ENCODE measurements around the gene ING2.

ING2 gene

GRCh38 chr4:183533698-183534097, 28.8 kb downstream of the ING2 start:
- ChIA-PET CTCF (no interaction called here), POLR2A (interaction anchor here (1.7 kb wide), 1 partner anchor 29 kb away, joined by 6 read pairs; the partner anchor contains the start of gene ING2)
- TF ChIP-seq SP1 (IDR thresholded peaks at IDR 0.05): no peak

GRCh38 chr4:183540410-183541009, 35.7 kb downstream of the ING2 start:
- TF ChIP-seq ZNF384 (IDR thresholded peaks at IDR 0.05) (no peak), TARDBP (IDR thresholded peaks at IDR 0.05) (no peak), SP1 (IDR thresholded peaks at IDR 0.05) (no peak), LEF1 (IDR thresholded peaks at IDR 0.05; ENCODE audit: borderline replicate concordance) (no peak), SUZ12 (IDR thresholded peaks at IDR 0.05) (no peak), BHLHE40 (IDR thresholded peaks at IDR 0.05; ENCODE audit: borderline replicate concordance) (no peak), ARNT (IDR thresholded peaks at IDR 0.05) (no peak), HDGF (IDR thresholded peaks at IDR 0.05; ENCODE audit: borderline replicate concordance) (no peak), L3MBTL2 (conservative IDR thresholded peaks at IDR 0.05) (no peak), FOXM1 (IDR thresholded peaks at IDR 0.05; ENCODE audit: borderline replicate concordance) (no peak), PKNOX1 (IDR thresholded peaks at IDR 0.05) (no peak), FOXK2 (IDR thresholded peaks at IDR 0.05) (no peak), CTBP1 (IDR thresholded peaks at IDR 0.05; ENCODE audit: borderline replicate concordance) (no peak), FOXA1 (IDR thresholded peaks at IDR 0.05) (no peak), ELF4 (IDR thresholded peaks at IDR 0.05) (no peak), NFRKB (IDR thresholded peaks at IDR 0.05) (no peak)
- no peak for DNase-seq (ENCODE audit: extremely low spot score)
- ChIA-PET POLR2A (no interaction called here), CTCF (interaction anchor here (0.6 to 1.0 kb wide), 5 partner anchors 56 to 946 kb away, joined by 3 to 9 read pairs (median 3); no protein-coding TSS in a partner anchor)

More at GRCh38 chr4:183533698-183534097, 28.8 kb downstream of the ING2 start:
- peak; percentile 35 for DNase-seq (ENCODE audit: extremely low spot score)

- CTCF ChIA-PET: interaction anchor here (0.6 to 0.7 kb wide), 5 partner anchors 26 to 119 kb away, joined by 3 to 9 read pairs (median 3); no protein-coding TSS in a partner anchor
- DNase-seq (ENCODE audit: extremely low spot score): no peak
- POLR2A ChIA-PET: interaction anchor here (0.9 kb wide), 1 partner anchor 37 kb away, joined by 3 read pairs; no protein-coding TSS in a partner anchor
- TF ChIP-seq ZNF384 (IDR thresholded peaks at IDR 0.05): no peak
- TF ChIP-seq HDGF (IDR thresholded peaks at IDR 0.05; ENCODE audit: borderline replicate concordance): no peak
- no peak for TF ChIP-seq TARDBP (IDR thresholded peaks at IDR 0.05)
- no peak for TF ChIP-seq PKNOX1 (IDR thresholded peaks at IDR 0.05)
- TF ChIP-seq BHLHE40 (IDR thresholded peaks at IDR 0.05; ENCODE audit: borderline replicate concordance): no peak
These were observed 36.3 kb downstream of the ING2 start for GRCh38 chr4:183541010-183541751.

GRCh38 chr4:183541752-183542040, 36.8 kb downstream of the ING2 start:
- TF ChIP-seq NFRKB (IDR thresholded peaks at IDR 0.05): no peak
- TF ChIP-seq ARNT (IDR thresholded peaks at IDR 0.05): no peak
- no peak for TF ChIP-seq FOXM1 (IDR thresholded peaks at IDR 0.05; ENCODE audit: borderline replicate concordance)
- no peak for TF ChIP-seq FOXA1 (IDR thresholded peaks at IDR 0.05)
- TF ChIP-seq SP1 (IDR thresholded peaks at IDR 0.05): no peak
- TF ChIP-seq SUZ12 (IDR thresholded peaks at IDR 0.05): no peak
- TF ChIP-seq L3MBTL2 (conservative IDR thresholded peaks at IDR 0.05): no peak
- no peak for TF ChIP-seq HDGF (IDR thresholded peaks at IDR 0.05; ENCODE audit: borderline replicate concordance)
- no peak for TF ChIP-seq FOXK2 (IDR thresholded peaks at IDR 0.05)
- TF ChIP-seq ELF4 (IDR thresholded peaks at IDR 0.05): no peak
- TF ChIP-seq ZNF384 (IDR thresholded peaks at IDR 0.05): no peak
- no peak for TF ChIP-seq PKNOX1 (IDR thresholded peaks at IDR 0.05)
- no peak for TF ChIP-seq BHLHE40 (IDR thresholded peaks at IDR 0.05; ENCODE audit: borderline replicate concordance)
- no peak for DNase-seq (ENCODE audit: extremely low spot score)
- CTCF ChIA-PET: interaction anchor here (0.6 to 0.7 kb wide), 2 partner anchors 26 to 119 kb away, joined by 3 read pairs; no protein-coding TSS in a partner anchor
- POLR2A ChIA-PET: interaction anchor here (0.9 kb wide), 1 partner anchor 38 kb away, joined by 3 read pairs; no protein-coding TSS in a partner anchor

GRCh38 chr4:183543435-183543834, 38.6 kb downstream of the ING2 start:
- no peak for DNase-seq (ENCODE audit: extremely low spot score)
- POLR2A ChIA-PET: no interaction called here
- CTCF ChIA-PET: interaction anchor here (0.6 kb wide), 1 partner anchor 12 kb away, joined by 3 read pairs; no protein-coding TSS in a partner anchor
- no peak for TF ChIP-seq BHLHE40 (IDR thresholded peaks at IDR 0.05; ENCODE audit: borderline replicate concordance)
- no peak for TF ChIP-seq ZNF384 (IDR thresholded peaks at IDR 0.05)
- TF ChIP-seq TARDBP (IDR thresholded peaks at IDR 0.05): no peak
- TF ChIP-seq SUZ12 (IDR thresholded peaks at IDR 0.05): no peak
- TF ChIP-seq FOXK2 (IDR thresholded peaks at IDR 0.05): no peak
- no peak for TF ChIP-seq LEF1 (IDR thresholded peaks at IDR 0.05; ENCODE audit: borderline replicate concordance)
- no peak for TF ChIP-seq ARNT (IDR thresholded peaks at IDR 0.05)
- TF ChIP-seq NFRKB (IDR thresholded peaks at IDR 0.05): no peak
- TF ChIP-seq HDGF (IDR thresholded peaks at IDR 0.05; ENCODE audit: borderline replicate concordance): no peak
- no peak for TF ChIP-seq SP1 (IDR thresholded peaks at IDR 0.05)
- no peak for TF ChIP-seq L3MBTL2 (conservative IDR thresholded peaks at IDR 0.05)
- TF ChIP-seq FOXA1 (IDR thresholded peaks at IDR 0.05): no peak
- TF ChIP-seq FOXM1 (IDR thresholded peaks at IDR 0.05; ENCODE audit: borderline replicate concordance): no peak
- no peak for TF ChIP-seq ELF4 (IDR thresholded peaks at IDR 0.05)
- no peak for TF ChIP-seq CTBP1 (IDR thresholded peaks at IDR 0.05; ENCODE audit: borderline replicate concordance)
- TF ChIP-seq PKNOX1 (IDR thresholded peaks at IDR 0.05): no peak

Data from HEK293T (cell line).